OCI-LY1 (cell line): ENCODE results near the gene GNG11.
"Not testable (repeated sequence)": the region's sequence is repeated elsewhere in the genome, so short reads cannot be mapped to it uniquely, and the experiment has no call there.

Source experiments
- H2AFZ ChIP-seq: fragments of 200-600 bp; sonication (generic), shearing (Covaris generic); 2 replicates; pipeline ENCODE4 v1.6.0; 2014; ENCODE audit warnings: antibody characterized with exemption, mild to moderate bottlenecking, low read length
- H3F3A ChIP-seq: fragments of 200-600 bp; sonication (generic), shearing (Covaris generic); 2 replicates; pipeline ENCODE4 v1.6.0; 2014; ENCODE audit warnings: mild to moderate bottlenecking, antibody characterized with exemption, low read length, moderate library complexity; ENCODE audit not compliant: insufficient read depth
- H3K27ac ChIP-seq: fragments of 200-600 bp; sonication (generic); 2 replicates; pipeline ENCODE4 v1.5.1; 2014; ENCODE audit warnings: low read length, mixed run types, mild to moderate bottlenecking, low read depth; ENCODE audit not compliant: poor library complexity, severe bottlenecking
- H3K27me3 ChIP-seq: fragments of 200-600 bp; sonication (generic); 2 replicates; pipeline ENCODE4 v1.6.0; 2014; ENCODE audit warnings: antibody characterized with exemption, mild to moderate bottlenecking, low read length, moderate library complexity; ENCODE audit not compliant: insufficient read depth
- H3K36me3 ChIP-seq: fragments of 200-600 bp; sonication (generic); 2 replicates; pipeline ENCODE4 v1.6.1; 2014; ENCODE audit warnings: mild to moderate bottlenecking, antibody characterized with exemption, low read length, moderate library complexity, mixed read lengths; ENCODE audit not compliant: insufficient read depth
- H3K4me1 ChIP-seq: fragments of 200-600 bp; sonication (generic); 2 replicates; pipeline ENCODE4 v1.5.1; 2014; ENCODE audit warnings: mild to moderate bottlenecking, low read length, moderate library complexity; ENCODE audit not compliant: insufficient read depth, severe bottlenecking
- H3K4me2 ChIP-seq: fragments of 200-600 bp; sonication (generic), shearing (Covaris generic); 2 replicates; pipeline ENCODE4 v1.6.1; 2014; ENCODE audit warnings: low read length
- H3K4me3 ChIP-seq: fragments of 200-600 bp; sonication (generic); 2 replicates; pipeline ENCODE4 v1.5.1; 2014; ENCODE audit warnings: low read length, low read depth, mild to moderate bottlenecking, mixed read lengths; ENCODE audit not compliant: poor library complexity, severe bottlenecking
- H3K79me2 ChIP-seq: fragments of 200-600 bp; shearing (Covaris generic); 2 replicates; pipeline ENCODE4 v1.6.1; 2016; ENCODE audit warnings: mixed run types, low read length, mixed read lengths; ENCODE audit not compliant: insufficient read depth
- H3K9ac ChIP-seq: fragments of 200-600 bp; sonication (generic), shearing (Covaris generic); 2 replicates; pipeline ENCODE4 v1.6.1; 2014; ENCODE audit warnings: mild to moderate bottlenecking, low read length, mixed read lengths
- H3K9me2 ChIP-seq: fragments of 200-600 bp; sonication (generic), shearing (Covaris generic); 2 replicates; pipeline ENCODE4 v1.6.1; 2014; ENCODE audit warnings: low read depth, mild to moderate bottlenecking, low read length, mixed read lengths
- H3K9me3 ChIP-seq: fragments of 200-600 bp; shearing (Covaris generic); 2 replicates; pipeline ENCODE4 v1.6.1; 2014; ENCODE audit warnings: low read length, mixed read lengths
- H4K20me1 ChIP-seq: fragments of 200-600 bp; sonication (generic), shearing (Covaris generic); 2 replicates; pipeline ENCODE4 v1.6.0; 2016; ENCODE audit warnings: mild to moderate bottlenecking, low read length; ENCODE audit not compliant: insufficient read depth
- CTCF ChIP-seq: fragments of 200-600 bp; sonication (generic), shearing (Covaris generic); IDR thresholded peaks from 2 replicates; pipeline ENCODE4 v1.5.1; 2017; ENCODE audit warnings: mild to moderate bottlenecking, antibody characterized with exemption, low read length, moderate library complexity, mixed read lengths
- EZH2 ChIP-seq: fragments of 200-600 bp; sonication (generic), shearing (Covaris generic); IDR thresholded peaks from 2 replicates; pipeline ENCODE4 v1.8.0; 2017; ENCODE audit warnings: borderline replicate concordance, mixed run types, mild to moderate bottlenecking, antibody characterized with exemption, low read length, moderate library complexity, mixed read lengths

The GNG11 gene

GRCh38 chr7:93906267-93906666 is 15.3 kb upstream of the GNG11 start, which contains the start of gene GNGT1:
Gene GNGT1 (plus strand): TSS chr7:93906567. CDS start chr7:93906747, 180 bp downstream.
- Histone ChIP-seq H3K27ac (no peak within 1 kb of the TSS), H3K9me3 (no peaks in the 10 kb centered on the region), H3K9ac (no peak within 1 kb of the TSS), H3K4me3 (no peak within 1 kb of the TSS), H3K27me3 (no peaks in the 10 kb centered on the region), H3K79me2 (no peaks in the 10 kb centered on the region), H3K4me1 (no peaks in the 10 kb centered on the region), H4K20me1 (no peaks in the 10 kb centered on the region), H3K9me2 (no peaks in the 10 kb centered on the region), H3K4me2 (no peak within 1 kb of the TSS), H3F3A (no peaks in the 10 kb centered on the region), H3K36me3 (no peaks in the 10 kb centered on the region), H2AFZ (no peak within 1 kb of the TSS)
- no peak for TF ChIP-seq EZH2
- TF ChIP-seq CTCF: no peak

GRCh38 chr7:93910076-93910994 is 11.2 kb upstream of the GNG11 start:
- Histone ChIP-seq H4K20me1 (no peaks in the 10 kb centered on the region), H2AFZ (no peak overlapping the region), H3K4me2 (no peak overlapping the region), H3K4me1 (peaks cover 10% of the 10 kb centered on the region), H3K4me3 (no peak overlapping the region), H3F3A (no peaks in the 10 kb centered on the region), H3K36me3 (no peaks in the 10 kb centered on the region), H3K79me2 (no peaks in the 10 kb centered on the region), H3K9ac (no peak overlapping the region), H3K27me3 (no peaks in the 10 kb centered on the region), H3K9me2 (no peaks in the 10 kb centered on the region), H3K27ac (no peak overlapping the region), H3K9me3 (no peaks in the 10 kb centered on the region)
- TF ChIP-seq CTCF (no peak), EZH2 (no peak)

GRCh38 chr7:93911242-93911641 is 10.3 kb upstream of the GNG11 start:
- H3K79me2 ChIP-seq, H3K4me3 ChIP-seq, H3K9me3 ChIP-seq, H3F3A ChIP-seq, H3K9ac ChIP-seq, H4K20me1 ChIP-seq, H2AFZ ChIP-seq, H3K27me3 ChIP-seq, H3K4me2 ChIP-seq, H3K9me2 ChIP-seq, H3K36me3 ChIP-seq, H3K27ac ChIP-seq: not testable (repeated sequence)
- peaks cover 17% of the 10 kb centered on the region for H3K4me1 ChIP-seq

- H3K9me3 ChIP-seq, H3K9ac ChIP-seq, H3K36me3 ChIP-seq, H3K27ac ChIP-seq, H3K4me3 ChIP-seq, H3K9me2 ChIP-seq, H3K27me3 ChIP-seq, H2AFZ ChIP-seq, H3F3A ChIP-seq, H4K20me1 ChIP-seq, H3K4me2 ChIP-seq, H3K79me2 ChIP-seq: not testable (repeated sequence)
- H3K4me1 ChIP-seq: peaks cover 21% of the 10 kb centered on the region
Measured at GRCh38 chr7:93911661-93912060, 9.9 kb upstream of the GNG11 start.
